WTC11 (cell line): ENCODE measurements around the gene CDH6. TPM values are rescaled to one million over a fixed set of nuclear protein-coding genes. Genes with fewer than 3 reads are reported as not detected.
A peak's percentile ranks its signal among the peaks of the same experiment; 100 is the strongest.

ENCODE experiments used
- ATAC-seq: fragments of 200-7000 bp; cut with Tn5 transposase; 2 replicates; pipeline ENCODE4 v1.10.0; 2021; ENCODE audit warnings: mild to moderate bottlenecking, moderate library complexity
- CTCF ChIA-PET: fragments of 300-600 bp; sonication (Branson Sonifier 250); formaldehyde crosslinking; loops from one replicate; lab custom pipeline; 2021; ENCODE audit warnings: antibody characterized with exemption; lab: Charles Lee
- POLR2A ChIA-PET: fragments of 350-600 bp; sonication (Branson Sonifier 250); formaldehyde crosslinking; loops from one replicate; lab custom pipeline; 2021; ENCODE audit warnings: antibody characterized with exemption; lab: Charles Lee
- DNase-seq: peaks from one replicate; pipeline ENCODE4 v3.0.0; 2021; ENCODE audit warnings: low spot score
- H3K27ac Mint-ChIP-seq: 2 replicates; pipeline ENCODE4 v1.8.0; 2021; ENCODE audit warnings: mixed read lengths
- H3K27me3 Mint-ChIP-seq: 2 replicates; pipeline ENCODE4 v1.8.0; 2021; ENCODE audit warnings: low read depth, mild to moderate bottlenecking, moderate library complexity, mixed read lengths
- H3K36me3 Mint-ChIP-seq: 2 replicates; pipeline ENCODE4 v1.8.0; 2021; ENCODE audit warnings: mixed read lengths
- H3K4me1 Mint-ChIP-seq: 2 replicates; pipeline ENCODE4 v1.8.0; 2022; ENCODE audit warnings: mixed read lengths
- H3K4me3 Mint-ChIP-seq: 2 replicates; pipeline ENCODE4 v1.8.0; 2021; ENCODE audit warnings: mild to moderate bottlenecking, moderate library complexity, mixed read lengths
- H3K9me3 Mint-ChIP-seq: 2 replicates; pipeline ENCODE4 v1.8.0; 2021; ENCODE audit warnings: mixed read lengths
- CDX4 ChIP-seq: fragments of 250-450 bp; sonication (Bioruptor Pico); IDR thresholded peaks from 2 replicates; pipeline ENCODE4 v1.9.0; 2021; ENCODE audit warnings: moderate library complexity, mild to moderate bottlenecking, inconsistent platforms, borderline replicate concordance
- CREB1 ChIP-seq: sonication (generic); formaldehyde crosslinking; IDR thresholded peaks from 2 replicates; pipeline ENCODE4 v1.8.0; 2023; ENCODE audit warnings: mild to moderate bottlenecking, missing genetic modification reagents
- CREM ChIP-seq: sonication (generic); formaldehyde crosslinking; IDR thresholded peaks from 2 replicates; pipeline ENCODE4 v1.8.1; 2022; ENCODE audit warnings: mild to moderate bottlenecking, missing genetic modification reagents, moderate library complexity
- CTCF ChIP-seq: fragments of 200-600 bp; IDR thresholded peaks from 2 replicates; pipeline ENCODE4 v1.8.0; 2022; ENCODE audit warnings: antibody characterized with exemption
- E2F1 ChIP-seq: sonication (generic); formaldehyde crosslinking; IDR thresholded peaks from 2 replicates; pipeline ENCODE4 v1.8.0; 2022; ENCODE audit warnings: mild to moderate bottlenecking, missing genetic modification reagents
- FOXJ3 ChIP-seq: sonication (generic); formaldehyde crosslinking; IDR thresholded peaks from 2 replicates; pipeline ENCODE4 v1.9.0; 2021; ENCODE audit warnings: missing genetic modification reagents, mild to moderate bottlenecking, borderline replicate concordance
- GRHL2 ChIP-seq: fragments of 250-450 bp; sonication (Bioruptor Pico); IDR thresholded peaks from 2 replicates; pipeline ENCODE4 v1.8.0; 2022; ENCODE audit warnings: mild to moderate bottlenecking, moderate library complexity; ENCODE audit not compliant: insufficient replicate concordance, severe bottlenecking
- HMGXB4 ChIP-seq: sonication (generic); formaldehyde crosslinking; IDR thresholded peaks from 2 replicates; pipeline ENCODE4 v1.8.1; 2023; ENCODE audit warnings: mild to moderate bottlenecking, moderate library complexity, missing genetic modification reagents
- JAZF1 ChIP-seq: fragments of 250-450 bp; sonication (Bioruptor Pico); IDR thresholded peaks from 2 replicates; pipeline ENCODE4 v1.9.0; 2021; ENCODE audit warnings: moderate library complexity, mild to moderate bottlenecking, inconsistent platforms
- JUN ChIP-seq: sonication (generic); formaldehyde crosslinking; IDR thresholded peaks from 2 replicates; pipeline ENCODE4 v1.8.0; 2023; ENCODE audit warnings: mild to moderate bottlenecking, missing genetic modification reagents
- MXD4 ChIP-seq: fragments of 250-450 bp; sonication (Bioruptor Pico); IDR thresholded peaks from 2 replicates; pipeline ENCODE4 v1.8.0; 2021; ENCODE audit warnings: mild to moderate bottlenecking, moderate library complexity, borderline replicate concordance
- MYBL2 ChIP-seq: sonication (generic); formaldehyde crosslinking; IDR thresholded peaks from 2 replicates; pipeline ENCODE4 v1.8.1; 2023; ENCODE audit warnings: mild to moderate bottlenecking, moderate library complexity, missing genetic modification reagents
- NFATC4 ChIP-seq: fragments of 250-450 bp; sonication (Bioruptor Pico); IDR thresholded peaks from 2 replicates; pipeline ENCODE4 v1.9.0; 2021; ENCODE audit warnings: mild to moderate bottlenecking
- NFE2L1 ChIP-seq: sonication (generic); formaldehyde crosslinking; IDR thresholded peaks from 2 replicates; pipeline ENCODE4 v1.8.1; 2023; ENCODE audit warnings: missing genetic modification reagents
- PRRX2 ChIP-seq: fragments of 250-450 bp; sonication (Bioruptor Pico); IDR thresholded peaks from 2 replicates; pipeline ENCODE4 v1.8.0; 2021; ENCODE audit warnings: mild to moderate bottlenecking
- SMAD4 ChIP-seq: sonication (generic); formaldehyde crosslinking; IDR thresholded peaks from 2 replicates; pipeline ENCODE4 v1.8.0; 2022; ENCODE audit warnings: mild to moderate bottlenecking, missing genetic modification reagents
- SOX15 ChIP-seq: fragments of 250-450 bp; sonication (Bioruptor Pico); IDR thresholded peaks from 2 replicates; pipeline ENCODE4 v1.9.0; 2021; ENCODE audit warnings: mild to moderate bottlenecking
- TEAD4 ChIP-seq: sonication (generic); formaldehyde crosslinking; IDR thresholded peaks from 2 replicates; pipeline ENCODE4 v1.8.0; 2022; ENCODE audit warnings: mild to moderate bottlenecking, missing genetic modification reagents
- USF1 ChIP-seq: sonication (generic); formaldehyde crosslinking; IDR thresholded peaks from 2 replicates; pipeline ENCODE4 v1.8.0; 2022; ENCODE audit warnings: mild to moderate bottlenecking, missing genetic modification reagents
- USF2 ChIP-seq: sonication (generic); formaldehyde crosslinking; IDR thresholded peaks from 2 replicates; pipeline ENCODE4 v1.8.1; 2023; ENCODE audit warnings: mild to moderate bottlenecking, missing genetic modification reagents, moderate library complexity
- ZBTB21 ChIP-seq: sonication (generic); formaldehyde crosslinking; IDR thresholded peaks from 2 replicates; pipeline ENCODE4 v1.8.1; 2023; ENCODE audit warnings: mild to moderate bottlenecking, missing genetic modification reagents, borderline replicate concordance
- ZNF263 ChIP-seq: sonication (generic); formaldehyde crosslinking; IDR thresholded peaks from 2 replicates; pipeline ENCODE4 v1.8.1; 2022; ENCODE audit warnings: low read depth, mild to moderate bottlenecking, moderate library complexity, missing genetic modification reagents
- ZNF281 ChIP-seq: sonication (generic); formaldehyde crosslinking; IDR thresholded peaks from 2 replicates; pipeline ENCODE4 v1.8.0; 2023; ENCODE audit warnings: mild to moderate bottlenecking, missing genetic modification reagents
- ZNF396 ChIP-seq: fragments of 250-450 bp; sonication (Bioruptor Pico); IDR thresholded peaks from 2 replicates; pipeline ENCODE4 v1.8.0; 2021; ENCODE audit warnings: mild to moderate bottlenecking, moderate library complexity, borderline replicate concordance
- ZNF423 ChIP-seq: fragments of 250-450 bp; sonication (Bioruptor Pico); IDR thresholded peaks from 2 replicates; pipeline ENCODE4 v2.1.2; 2022; ENCODE audit warnings: mild to moderate bottlenecking, moderate library complexity
- ZNF425 ChIP-seq: fragments of 250-450 bp; sonication (Bioruptor Pico); conservative IDR thresholded peaks from 2 replicates; pipeline ENCODE4 v1.9.0; 2021; ENCODE audit warnings: mild to moderate bottlenecking
- total RNA-seq: library from RNA; stranded (reverse); gene quantifications from 3 replicates; pipeline ENCODE4 v1.2.3, GENCODE V29; 2021

The CDH6 gene
- total RNA-seq, 1 experiment from 2014 or later: 2.6 TPM

- TF ChIP-seq ZNF281 (no peak), SMAD4 (CRISPR knock-in tag) (no peak), ZNF425 (CRISPR knock-in tag) (no peak), HMGXB4 (CRISPR knock-in tag) (no peak), NFATC4 (no peak), MYBL2 (CRISPR knock-in tag) (no peak), ZBTB21 (CRISPR knock-in tag) (no peak)
- TF ChIP-seq, all 79 proteins: peak for 0
Measured at GRCh38 chr5:31303688-31304087, 110.2 kb downstream of the CDH6 start (continued).

GRCh38 chr5:31317665-31318064, 124.2 kb downstream of the CDH6 start:
- H3K9me3 Mint-ChIP-seq: no peaks in the 10 kb centered on the region
- TF ChIP-seq FOXJ3 (CRISPR knock-in tag) (no peak), CREM (CRISPR knock-in tag) (no peak), USF1 (peak; percentile 70), E2F1 (CRISPR knock-in tag) (no peak), TEAD4 (CRISPR knock-in tag) (no peak), MXD4 (no peak), JUN (CRISPR knock-in tag) (no peak), ZNF263 (CRISPR knock-in tag) (no peak), ZNF396 (CRISPR knock-in tag) (no peak), ZNF423 (no peak), PRRX2 (CRISPR knock-in tag) (no peak), CTCF (0 out of 2 replicates have a peak, but pooled peaks have one; percentile 15), CDX4 (no peak), GRHL2 (CRISPR knock-in tag) (no peak), NFE2L1 (CRISPR knock-in tag) (no peak), CREB1 (CRISPR knock-in tag) (no peak), ZBTB21 (CRISPR knock-in tag) (no peak), SOX15 (CRISPR knock-in tag) (no peak), USF2 (CRISPR knock-in tag) (peak; percentile 73), JAZF1 (CRISPR knock-in tag) (no peak)
- DNase-seq (peak; percentile 70), ATAC-seq (peak; percentile 99)
- CTCF ChIA-PET: no interaction called here
- no peak overlapping the region for H3K27ac Mint-ChIP-seq
- H3K36me3 Mint-ChIP-seq: no peaks in the 10 kb centered on the region
- POLR2A ChIA-PET: no interaction called here
- peaks cover 3% of the 10 kb centered on the region; the same call in 1 of the 2 replicates for H3K4me1 Mint-ChIP-seq
- no peak overlapping the region for H3K4me3 Mint-ChIP-seq
- H3K27me3 Mint-ChIP-seq: no peaks in the 10 kb centered on the region
